ENCODE results near the gene DMKN.

DMKN gene

GRCh38 chr19:35528218-35529038 is 15.0 kb upstream of the DMKN start, which contains the start of gene SBSN:
Gene SBSN, minus strand, starts transcription at chr19:35528311. Its CDS starts 30 bp downstream, at chr19:35528281.
- DNase-seq, result no peak

- no peak for DNase-seq
Observed at GRCh38 chr19:35525873-35526272, 12.4 kb upstream of the DMKN start.

- DNase-seq, result no peak
Observed at GRCh38 chr19:35524181-35524837, 10.9 kb upstream of the DMKN start.

- DNase-seq, result no peak
Observed at GRCh38 chr19:35522745-35523327, 9.4 kb upstream of the DMKN start.

GRCh38 chr19:35521124-35521743 is 7.8 kb upstream of the DMKN start:
- no peak for DNase-seq

- no peak for DNase-seq
Observed at GRCh38 chr19:35519291-35519690, 5.8 kb upstream of the DMKN start.

GRCh38 chr19:35518313-35518712 is 4.9 kb upstream of the DMKN start:
- DNase-seq, result no peak

GRCh38 chr19:35517342-35517741 is 3.9 kb upstream of the DMKN start:
- DNase-seq, result no peak

GRCh38 chr19:35516310-35516709 is 2.9 kb upstream of the DMKN start:
- no peak for DNase-seq

GRCh38 chr19:35514282-35514809 is 897 bp upstream of the DMKN start:
- DNase-seq, result no peak

GRCh38 chr19:35512831-35513627 is 420 bp downstream of the DMKN start:
- no peak for DNase-seq

GRCh38 chr19:35511337-35511736 is 2.1 kb downstream of the DMKN start:
- no peak for DNase-seq

- DNase-seq, result no peak
Observed at GRCh38 chr19:35510626-35510964, 2.9 kb downstream of the DMKN start.

GRCh38 chr19:35509861-35510625 is 3.4 kb downstream of the DMKN start:
- DNase-seq, result peak in 48 of 51 donors; percentile 2 to 73 (median 34)

GRCh38 chr19:35509018-35509652 is 4.3 kb downstream of the DMKN start:
- DNase-seq, result peak in 5 of 51 donors; percentile 3 to 21 (median 9)

- no peak for DNase-seq
Observed at GRCh38 chr19:35508129-35508528, 5.3 kb downstream of the DMKN start.

- DNase-seq, result no peak
Observed at GRCh38 chr19:35507561-35507960, 5.9 kb downstream of the DMKN start.

- no peak for DNase-seq
Observed at GRCh38 chr19:35506011-35506410, 7.4 kb downstream of the DMKN start.

- no peak for DNase-seq
Observed at GRCh38 chr19:35502751-35503150, 10.7 kb downstream of the DMKN start.

GRCh38 chr19:35501684-35502083 is 11.8 kb downstream of the DMKN start:
- DNase-seq, result peak in 2 of 51 donors; percentile 5 to 17

Data from hypothalamus (tissue), 51 donors.